Omental fat pad (tissue), 4 donors: Measurements from ENCODE around the gene HES5. TPM values are rescaled to one million over a fixed set of nuclear protein-coding genes. Genes with fewer than 3 reads are reported as not detected.

Source experiments
- ATAC-seq: fragments of 150-250 bp; one replicate; pipeline ENCODE4 v1.9.1; 2016; ENCODE audit warnings: mild to moderate bottlenecking, moderate library complexity; ENCODE audit not compliant: low FRiP score
- DNase-seq: peaks from one replicate; pipeline ENCODE4 v3.0.0-alpha.2; 2019; ENCODE audit warnings: low spot score
- CTCF ChIP-seq, 3 donors: fragments of 450-650 bp; IDR thresholded peaks; one replicate each; pipeline ENCODE4 v1.5.1; 2016 to 2017; ENCODE audit warnings: antibody characterized with exemption in 3 of 3, mild to moderate bottlenecking in 3 of 3, moderate library complexity in 2 of 3
- total RNA-seq, 4 donors: library from RNA; depleted of rRNA; stranded (reverse); fragments of >200 nt; gene quantifications; one replicate each; pipeline ENCODE4 v1.1.0, GENCODE V29; 2016

HES5 gene
- total RNA-seq, 4 donors from 2014 or later = not detected

DNA sequence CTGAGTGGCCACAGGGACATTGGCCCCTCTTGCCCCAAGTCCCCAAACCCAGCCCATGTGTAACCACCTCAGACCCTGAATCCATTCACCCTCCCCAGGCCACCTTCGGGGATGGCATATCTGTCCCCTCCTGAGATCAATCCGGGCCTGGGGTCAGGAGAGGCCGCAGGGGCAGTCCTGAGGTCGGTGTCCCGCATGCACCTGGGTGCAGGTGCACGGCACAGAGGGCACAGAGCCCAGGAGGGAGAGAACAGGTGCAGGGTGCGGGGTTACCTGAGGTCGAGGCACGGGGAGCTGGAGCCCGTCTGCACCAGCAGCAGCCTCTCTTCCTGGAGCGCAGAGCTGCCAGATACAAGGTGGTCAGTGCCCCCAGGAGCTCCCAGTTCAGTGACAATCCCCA, 20.5 kb downstream of the HES5 start:
- no peak for DNase-seq
- no peak for TF ChIP-seq CTCF (IDR thresholded peaks at IDR 0.05)
- no peak for ATAC-seq

DNA sequence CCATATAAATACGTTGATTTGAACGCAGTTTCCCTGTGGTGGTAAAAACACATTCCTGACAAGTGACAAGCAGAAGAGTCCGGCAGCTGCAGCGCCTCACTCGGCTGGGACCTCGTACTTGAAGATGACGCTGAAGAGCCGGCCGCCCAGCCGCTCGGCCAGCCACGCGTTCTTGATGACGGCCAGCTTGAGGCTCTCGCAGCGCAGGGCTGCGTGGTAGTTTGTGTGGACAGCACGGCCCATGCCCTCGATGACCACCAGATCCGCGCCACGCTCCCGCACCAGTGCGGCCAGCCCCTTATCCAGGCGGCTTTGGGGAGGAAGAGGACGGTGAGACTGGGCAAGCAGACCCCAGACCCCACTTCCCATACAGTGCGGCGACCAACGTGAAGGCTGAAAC, 21.3 kb downstream of the HES5 start:
- no peak for DNase-seq
- ATAC-seq = no peak
- no peak for TF ChIP-seq CTCF (IDR thresholded peaks at IDR 0.05)

- ATAC-seq (no peak), DNase-seq (no peak)
- no peak for TF ChIP-seq CTCF (IDR thresholded peaks at IDR 0.05)
Observed at GRCh38 chr1:2508180-2508579, 21.9 kb downstream of the HES5 start.

DNA sequence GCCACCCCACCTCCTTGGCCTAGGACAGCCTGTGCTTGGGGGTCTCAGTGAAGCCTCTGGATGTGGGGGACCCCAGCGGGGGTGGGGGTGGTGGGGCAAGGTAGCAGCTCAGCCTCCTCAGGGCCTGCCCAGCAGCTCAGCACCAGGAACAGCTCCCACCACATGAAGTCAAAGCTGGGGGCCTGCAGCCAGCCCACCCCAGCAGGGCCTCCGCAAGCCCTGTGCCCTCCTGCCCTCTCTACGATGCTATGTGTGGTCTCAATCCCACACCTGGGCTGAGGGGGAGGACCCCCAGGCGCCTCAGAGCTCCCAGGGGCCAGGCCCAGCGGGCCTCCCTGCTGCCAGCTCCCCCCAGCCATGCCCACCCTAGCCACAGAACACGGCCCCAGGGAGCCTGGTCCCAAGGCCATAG, 22.3 kb downstream of the HES5 start:
- TF ChIP-seq CTCF (IDR thresholded peaks at IDR 0.05) = no peak
- ATAC-seq (no peak), DNase-seq (no peak)

GRCh38 chr1:2506901-2507565, 23.0 kb downstream of the HES5 start:
- no peak for TF ChIP-seq CTCF (IDR thresholded peaks at IDR 0.05)
- no peak for ATAC-seq
- DNase-seq = no peak

- DNase-seq = no peak
- TF ChIP-seq CTCF (IDR thresholded peaks at IDR 0.05) = no peak
- no peak for ATAC-seq
Observed at GRCh38 chr1:2506007-2506860, 23.8 kb downstream of the HES5 start.
